ENCODE results near the gene DPH2. TPM values are rescaled to one million over a fixed set of nuclear protein-coding genes. Genes with fewer than 3 reads are reported as not detected.

The DPH2 gene
- total RNA-seq, 1 donor from 2014 or later = 51.6 TPM

GRCh38 chr1:43930168-43930948 lies 39.5 kb upstream of the DPH2 start:
- intact Hi-C loops (cut with micrococcal nuclease) = loop anchor here (5.0 kb wide), 1 partner anchor 102 kb away; the partner anchor contains the start of gene SLC6A9
- ATAC-seq (ENCODE audit: low read depth) = no peak
- ChIA-PET CTCF (interaction anchor here (2.0 to 2.4 kb wide), 2 partner anchors 118 to 167 kb away, joined by 6 to 9 read pairs; no protein-coding TSS in a partner anchor), POLR2A (no interaction called here)
- no peak overlapping the region for H3K27ac Mint-ChIP-seq
- H3K4me1 Mint-ChIP-seq = peaks cover 12% of the 10 kb centered on the region
- H3K36me3 Mint-ChIP-seq (ENCODE audit: low read depth) = peaks cover 8% of the 10 kb centered on the region
- DNase-seq = no peak
- H3K4me3 Mint-ChIP-seq = no peak overlapping the region
- H3K27me3 Mint-ChIP-seq = peaks cover 19% of the 10 kb centered on the region
- TF ChIP-seq CTCF (IDR thresholded peaks at IDR 0.05) = no peak
- no peaks in the 10 kb centered on the region for H3K9me3 Mint-ChIP-seq

GRCh38 chr1:43930949-43931275 lies 38.9 kb upstream of the DPH2 start:
- no peak overlapping the region for H3K4me3 Mint-ChIP-seq
- ATAC-seq (ENCODE audit: low read depth) (no peak), DNase-seq (no peak)
- peaks cover 22% of the 10 kb centered on the region for H3K27me3 Mint-ChIP-seq
- H3K9me3 Mint-ChIP-seq = no peaks in the 10 kb centered on the region
- no peak for TF ChIP-seq CTCF (IDR thresholded peaks at IDR 0.05)
- peaks cover 16% of the 10 kb centered on the region for H3K4me1 Mint-ChIP-seq
- ChIA-PET POLR2A (no interaction called here), CTCF (interaction anchor here (2.0 to 2.4 kb wide), 2 partner anchors 117 to 167 kb away, joined by 6 to 9 read pairs; no protein-coding TSS in a partner anchor)
- H3K27ac Mint-ChIP-seq = no peak overlapping the region
- intact Hi-C loops (cut with micrococcal nuclease) = loop anchor here (5.0 kb wide), 1 partner anchor 101 kb away; the partner anchor contains the start of gene SLC6A9
- H3K36me3 Mint-ChIP-seq (ENCODE audit: low read depth) = peaks cover 3% of the 10 kb centered on the region

- intact Hi-C loops (cut with micrococcal nuclease) = loop anchor here (5.0 kb wide), 1 partner anchor 100 kb away; the partner anchor contains the start of gene SLC6A9
- H3K4me3 Mint-ChIP-seq = no peak overlapping the region
- ChIA-PET POLR2A (interaction anchor here (1.1 kb wide), 1 partner anchor 15 kb away, joined by 3 read pairs; the partner anchor contains the start of gene IPO13), CTCF (interaction anchor here (1.1 to 5.7 kb wide), 3 partner anchors 11 to 167 kb away, joined by 3 to 123 read pairs (median 3); no protein-coding TSS in a partner anchor)
- no peak overlapping the region for H3K27ac Mint-ChIP-seq
- H3K27me3 Mint-ChIP-seq = peaks cover 22% of the 10 kb centered on the region
- no peaks in the 10 kb centered on the region for H3K9me3 Mint-ChIP-seq
- H3K36me3 Mint-ChIP-seq (ENCODE audit: low read depth) = no peaks in the 10 kb centered on the region
- no peak for TF ChIP-seq CTCF (IDR thresholded peaks at IDR 0.05)
- ATAC-seq (ENCODE audit: low read depth) (no peak), DNase-seq (no peak)
- H3K4me1 Mint-ChIP-seq = peaks cover 19% of the 10 kb centered on the region
Observed at GRCh38 chr1:43931711-43932660, 37.8 kb upstream of the DPH2 start.

GRCh38 chr1:43932786-43933385 lies 36.9 kb upstream of the DPH2 start:
- intact Hi-C loops (cut with micrococcal nuclease) = loop anchor here (5.0 kb wide), 1 partner anchor 99 kb away; the partner anchor contains the start of gene SLC6A9
- peaks cover 22% of the 10 kb centered on the region for H3K27me3 Mint-ChIP-seq

More at GRCh38 chr1:43932786-43933385, 36.9 kb upstream of the DPH2 start:
- Mint-ChIP-seq H3K36me3 (ENCODE audit: low read depth) (no peaks in the 10 kb centered on the region), H3K4me1 (peaks cover 19% of the 10 kb centered on the region), H3K27ac (no peak overlapping the region), H3K9me3 (no peaks in the 10 kb centered on the region), H3K4me3 (no peak overlapping the region)
- no peak for TF ChIP-seq CTCF (IDR thresholded peaks at IDR 0.05)
- CTCF ChIA-PET = interaction anchor here (1.1 to 5.7 kb wide), 4 partner anchors 10 to 168 kb away, joined by 3 to 123 read pairs (median 14); partner anchors contain the start of gene IPO13
- no peak for ATAC-seq (ENCODE audit: low read depth)
- no peak for DNase-seq
- POLR2A ChIA-PET = interaction anchor here (1.1 kb wide), 1 partner anchor 14 kb away, joined by 3 read pairs; the partner anchor contains the start of gene IPO13

All from activated B cell treated with CpG ODN at 0.5 μM for 24 hours (primary cell).